Ureter (tissue), 1 donor: ENCODE data around the gene CDCA5. TPM values are rescaled to one million over a fixed set of nuclear protein-coding genes. Genes with fewer than 3 reads are reported as not detected.

Experiments
- DNase-seq: peaks from one replicate; pipeline ENCODE4 v3.0.0-alpha.2; 2020; ENCODE audit warnings: low spot score
- total RNA-seq: library from RNA; stranded (reverse); gene quantifications from one replicate; pipeline ENCODE4 v1.2.4, GENCODE V29; 2023
- donor health status: DM: yes; HTN: yes; CAD: no.

CDCA5 gene
- total RNA-seq, 1 donor from 2014 or later: 1.9 TPM

DNA sequence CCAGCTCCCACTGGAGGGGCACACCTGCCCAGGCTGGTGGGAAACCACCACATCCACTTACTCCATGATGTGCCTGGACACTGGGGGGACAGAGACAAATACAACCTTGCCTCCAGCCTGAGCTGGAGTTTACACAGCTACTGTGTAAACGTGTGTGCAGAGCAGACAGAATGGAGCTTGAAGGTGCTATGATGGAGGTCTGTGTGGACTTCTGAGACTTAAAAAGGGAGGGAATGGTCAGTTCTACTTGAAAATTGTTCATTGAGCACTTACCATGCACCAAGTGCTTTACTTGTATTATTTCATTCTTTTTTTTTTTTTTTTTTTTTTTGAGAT, 11.2 kb downstream of the CDCA5 start:
- no peak for DNase-seq

DNA sequence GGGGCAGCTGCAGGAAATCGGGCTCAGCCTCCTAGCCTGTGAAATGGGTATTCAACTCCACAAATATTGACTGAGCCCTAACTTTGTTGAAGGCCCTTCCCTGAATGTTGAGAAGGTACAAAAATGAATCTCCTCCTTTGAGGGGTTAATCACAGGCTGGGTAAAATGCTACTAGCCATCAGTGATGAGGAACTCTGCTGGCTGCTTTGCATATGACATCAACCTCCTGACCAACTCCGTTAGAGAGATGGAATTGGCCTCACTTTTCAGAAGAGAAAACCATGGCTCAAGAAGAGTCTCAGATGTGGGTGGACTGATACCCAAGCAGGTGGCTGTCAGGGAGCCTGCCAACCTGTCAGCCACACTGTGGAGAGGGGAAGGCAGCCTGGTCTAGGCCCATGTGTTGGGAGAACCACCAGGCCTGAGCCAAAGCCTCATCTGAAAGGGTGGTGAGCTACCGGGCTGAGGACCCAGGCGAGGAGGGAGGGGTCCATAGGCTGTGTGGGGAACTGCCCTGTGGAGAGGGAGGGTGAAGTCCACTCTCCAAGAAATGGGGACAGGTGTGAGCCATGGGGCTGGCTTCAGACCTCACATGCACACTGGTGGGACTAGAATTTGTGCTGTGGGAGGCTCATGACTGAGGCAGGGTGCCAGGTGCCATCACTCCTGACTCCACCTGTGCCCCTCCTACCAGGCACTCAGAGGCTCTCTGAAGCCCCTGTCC, 11.8 kb downstream of the CDCA5 start:
- no peak for DNase-seq

DNA sequence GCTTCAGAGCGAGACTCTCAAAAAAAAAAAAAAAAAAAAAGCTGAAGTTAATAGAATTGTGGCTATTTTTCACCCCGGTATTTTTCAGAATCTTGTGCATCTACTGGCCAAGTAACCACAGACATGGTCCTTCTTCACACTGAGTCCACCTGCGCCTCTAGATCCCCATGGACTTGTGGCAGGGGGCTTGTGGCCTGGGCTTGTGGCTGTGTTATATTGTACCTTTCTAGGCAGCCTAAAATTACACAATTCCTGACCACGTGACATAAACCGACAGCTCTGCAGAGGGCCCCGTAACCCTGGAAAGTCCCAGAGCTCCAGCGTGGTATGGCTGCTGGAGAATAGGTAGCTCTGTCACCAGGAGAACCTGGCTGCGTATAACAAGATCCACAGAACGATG, 14.6 kb downstream of the CDCA5 start:
- no peak for DNase-seq

DNA sequence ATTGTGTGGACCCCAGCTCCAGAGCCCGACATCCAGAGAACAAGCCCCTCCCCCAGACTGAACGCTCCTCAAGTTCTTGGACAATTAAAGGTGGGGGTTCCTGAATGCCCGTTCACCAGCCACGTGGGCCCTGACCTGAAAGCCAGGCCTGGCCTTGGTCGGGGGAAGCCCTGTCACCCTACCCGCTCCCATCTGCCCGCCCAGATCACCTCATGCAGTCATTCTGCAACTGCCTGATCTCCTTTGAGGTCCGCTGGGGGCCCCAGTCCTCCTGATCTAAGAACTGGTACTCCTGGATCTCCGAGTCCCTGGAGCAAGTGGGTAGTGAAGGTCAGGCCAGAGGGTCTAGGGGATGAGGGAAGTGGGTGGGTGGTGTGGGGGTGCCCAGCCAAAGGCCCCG, 16.4 kb downstream of the CDCA5 start:
- DNase-seq: no peak

DNA sequence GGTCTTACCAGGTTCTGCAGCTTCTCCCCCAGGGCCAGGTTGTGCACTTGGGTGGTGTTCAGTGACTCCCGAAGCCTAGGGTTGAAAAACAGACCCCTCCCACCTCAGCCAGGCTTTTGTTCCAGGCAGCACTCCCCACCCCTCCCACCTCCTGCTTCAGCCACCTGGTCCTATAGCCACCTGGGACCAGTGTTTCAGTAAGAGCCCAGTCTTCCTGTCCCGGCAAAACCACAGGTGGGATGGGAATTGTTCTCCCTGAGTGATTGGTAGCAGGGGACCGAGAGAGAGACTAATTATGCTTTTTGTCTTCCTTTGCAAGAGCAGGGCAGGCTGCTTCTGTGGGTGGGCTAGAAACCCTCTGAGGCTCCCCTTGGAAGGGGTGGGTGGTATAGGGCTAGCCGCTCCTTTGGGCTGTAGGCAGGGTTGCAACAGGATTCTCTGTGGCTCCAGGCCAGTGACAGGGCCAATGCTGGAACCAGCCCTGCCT, 17.0 kb downstream of the CDCA5 start:
- DNase-seq: no peak

DNA sequence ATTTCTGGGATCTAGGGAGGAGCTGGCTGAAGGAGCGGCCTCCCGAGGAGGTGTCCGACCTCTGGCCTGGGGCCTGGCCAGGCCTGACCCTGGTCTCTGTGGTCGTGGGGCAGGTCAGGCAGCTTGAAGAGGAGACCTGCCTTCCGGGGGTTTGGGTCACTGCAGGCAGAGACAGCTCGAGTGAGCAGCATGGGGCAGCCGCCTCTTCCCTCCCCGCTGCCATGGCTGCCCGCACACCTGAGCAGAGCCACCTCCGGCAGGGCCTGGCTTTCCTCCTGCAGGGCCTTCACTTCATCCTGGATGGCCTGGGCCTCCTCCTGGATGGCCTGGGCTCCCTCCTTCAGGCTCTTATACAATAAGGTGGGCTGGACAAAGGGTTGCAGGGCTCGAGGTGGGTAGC, 17.5 kb downstream of the CDCA5 start:
- no peak for DNase-seq

DNA sequence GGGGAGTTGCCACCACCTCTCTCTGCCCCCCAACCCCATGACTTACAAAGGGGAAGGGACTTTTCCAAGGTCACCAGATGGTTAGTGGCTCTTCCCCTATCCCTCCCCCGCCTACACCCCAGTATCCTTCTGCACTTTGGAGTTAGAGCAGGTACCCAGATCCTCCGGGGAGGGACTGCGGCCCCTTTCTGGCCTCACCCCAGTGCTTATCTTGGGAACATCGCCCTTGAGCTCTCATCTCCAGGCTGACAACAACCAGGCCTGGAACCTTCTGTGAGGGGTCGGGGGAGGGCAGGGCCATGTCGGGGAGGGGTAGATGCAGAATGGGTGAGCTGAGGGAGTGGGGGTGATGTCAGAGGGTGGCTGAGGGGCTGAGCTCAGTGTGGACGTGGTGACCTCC, 18.0 kb downstream of the CDCA5 start:
- DNase-seq: no peak

DNA sequence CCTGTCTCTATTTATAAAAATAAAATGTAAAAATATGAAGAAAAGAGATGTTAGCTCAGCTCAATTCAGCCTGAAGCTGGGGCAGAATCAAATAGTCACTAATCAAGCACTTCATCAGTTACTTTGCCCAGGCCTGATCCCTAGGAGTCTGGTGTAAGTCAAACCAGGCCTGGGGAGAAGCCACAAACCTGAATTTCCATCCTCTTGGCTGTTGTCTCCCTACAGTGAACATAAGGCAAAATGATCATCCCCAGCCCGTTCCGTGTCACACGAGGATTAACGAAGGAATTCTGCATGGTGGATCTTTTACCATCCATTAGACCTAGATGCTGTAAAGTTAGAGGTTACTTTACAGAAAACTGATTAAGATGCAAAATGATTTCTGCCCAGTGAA, 19.0 kb downstream of the CDCA5 start:
- DNase-seq: no peak

DNA sequence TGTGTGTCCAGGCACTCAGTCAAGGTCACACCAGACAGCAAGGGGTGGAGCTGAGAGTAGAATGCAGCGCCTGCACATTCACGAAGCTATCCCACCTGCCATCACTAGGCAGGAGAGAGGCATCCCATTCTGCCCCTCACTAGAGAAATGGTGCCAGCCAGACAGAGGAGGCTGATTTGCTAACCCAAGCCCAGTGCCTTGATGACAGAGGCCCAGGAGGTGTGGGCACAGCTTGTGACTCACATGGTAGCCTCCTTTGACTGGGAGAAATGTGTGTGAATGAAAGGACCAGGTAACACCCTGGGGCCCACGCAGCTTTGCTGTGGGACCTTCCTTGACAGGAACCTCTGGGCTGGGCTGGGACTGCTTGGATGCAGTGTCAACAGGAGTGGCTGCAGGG, 20.3 kb downstream of the CDCA5 start:
- DNase-seq: no peak

DNA sequence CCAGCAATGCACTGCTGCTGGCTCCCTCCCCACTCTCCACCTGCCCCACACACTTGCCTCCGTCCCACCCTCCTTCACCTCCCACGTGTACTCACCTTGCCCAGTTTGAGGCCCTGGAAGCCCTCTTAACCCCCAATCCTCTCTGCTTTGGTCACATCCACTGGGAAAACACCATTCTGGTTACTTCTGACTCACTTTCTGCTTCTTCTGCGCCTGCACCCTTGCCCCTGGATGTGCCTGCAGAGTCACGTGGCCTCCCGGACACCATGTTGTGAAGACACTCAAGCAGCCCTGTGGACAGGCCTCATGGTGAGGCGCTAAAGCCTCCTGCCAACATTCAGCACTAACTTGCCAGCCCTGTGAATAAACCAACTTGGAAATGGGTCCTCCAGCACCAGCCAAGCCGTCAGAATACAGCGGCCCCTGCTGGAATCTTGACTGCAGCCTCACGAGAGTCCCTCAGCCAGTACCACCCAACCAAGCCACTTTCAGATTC, 22.9 kb downstream of the CDCA5 start:
- no peak for DNase-seq

DNA sequence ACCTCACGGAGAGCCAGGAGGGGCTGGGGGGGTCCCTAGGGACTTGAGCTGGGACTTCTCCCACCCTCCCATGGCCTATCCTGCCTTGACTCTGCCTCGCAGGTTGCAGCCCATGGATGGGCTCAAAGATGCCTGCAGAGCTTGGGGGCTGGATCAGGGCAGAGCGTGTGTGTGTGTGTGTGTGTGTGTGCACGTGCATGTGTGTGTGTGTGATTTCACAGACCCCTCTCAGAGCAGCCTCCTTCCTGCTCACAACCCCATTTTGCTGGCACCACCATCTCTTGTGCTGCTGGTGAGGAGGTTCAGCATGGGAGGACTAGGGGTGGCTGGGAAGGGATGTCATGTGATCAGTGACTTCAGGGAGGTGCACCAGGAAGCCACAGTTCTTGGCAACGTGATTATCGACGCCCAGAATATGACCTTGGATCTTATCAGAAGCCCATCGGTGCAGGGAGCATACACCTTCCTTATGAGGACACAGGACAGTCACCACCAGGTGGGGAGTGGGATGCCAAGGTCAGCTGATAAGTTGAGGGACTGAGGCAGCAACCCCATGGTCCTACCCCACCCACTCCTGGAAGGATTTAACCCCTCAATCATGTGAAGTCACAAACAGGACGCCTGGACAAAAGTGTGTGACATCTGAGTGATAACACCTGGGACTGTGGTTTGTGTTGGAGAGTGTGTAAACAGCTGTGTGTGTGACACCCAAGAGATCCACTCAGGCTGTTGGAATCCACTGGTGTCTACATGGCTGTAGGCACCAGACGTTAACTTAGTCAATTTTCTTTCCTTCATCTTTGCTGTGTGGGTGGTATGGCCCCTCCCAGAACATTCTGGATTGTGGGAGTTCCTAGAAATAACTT, 23.6 kb downstream of the CDCA5 start:
- no peak for DNase-seq

DNA sequence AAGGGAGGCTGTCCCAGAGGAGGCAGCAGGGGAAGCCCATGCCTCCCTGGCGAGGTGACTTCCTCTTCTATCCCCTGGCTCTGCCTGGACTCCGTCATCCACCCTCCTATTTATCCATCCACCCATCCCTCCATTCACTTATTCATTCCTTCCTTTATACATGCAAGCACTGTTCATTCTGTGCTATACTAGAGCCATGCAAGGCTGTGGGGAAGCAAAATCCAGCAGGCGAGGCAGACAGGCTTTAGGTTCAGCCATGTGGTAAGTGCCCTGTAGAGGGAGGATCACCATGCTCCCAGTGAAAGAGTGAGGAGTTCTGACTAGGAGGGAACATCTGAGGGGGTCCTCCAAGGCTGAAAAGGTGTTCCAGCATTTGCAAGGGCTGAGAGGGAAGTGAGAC, 24.3 kb downstream of the CDCA5 start:
- DNase-seq: no peak

DNA sequence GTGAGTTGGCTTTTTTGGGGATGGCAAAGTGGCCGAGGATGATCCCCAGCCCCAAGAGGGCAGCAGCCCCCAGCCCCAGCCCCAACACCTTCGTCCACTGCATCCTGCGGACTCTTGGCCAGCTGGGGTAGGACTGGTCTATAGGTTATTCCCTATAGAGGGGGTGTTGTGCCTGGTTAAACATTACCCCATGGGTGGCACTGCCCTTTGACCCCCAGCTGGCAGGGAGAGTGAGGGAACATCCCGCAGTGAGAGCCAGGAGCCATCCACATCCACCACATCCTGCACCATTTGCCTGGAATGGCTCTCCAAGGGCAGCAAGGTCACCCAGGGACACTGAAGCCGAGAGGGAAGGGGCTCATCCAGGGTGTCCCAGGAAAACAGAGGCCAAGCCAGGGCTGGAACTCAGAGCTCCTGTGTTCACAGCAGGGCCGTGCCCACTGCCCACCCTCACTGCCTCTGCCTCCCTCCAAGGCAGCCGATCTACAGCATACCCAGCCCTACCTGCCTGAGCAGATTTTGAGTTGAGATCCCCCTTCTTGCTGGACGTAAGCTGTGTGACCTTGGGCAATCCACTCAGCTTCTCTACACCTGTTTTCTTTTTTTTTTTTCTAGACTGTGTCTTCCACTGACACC, 25.3 kb downstream of the CDCA5 start, which contains the start of gene NAALADL1:
Gene NAALADL1, minus strand, starts transcription at position 135 of the 636 bp plus-strand sequence. Its CDS starts 32 bp downstream, at position 103.
- DNase-seq: no peak

DNA sequence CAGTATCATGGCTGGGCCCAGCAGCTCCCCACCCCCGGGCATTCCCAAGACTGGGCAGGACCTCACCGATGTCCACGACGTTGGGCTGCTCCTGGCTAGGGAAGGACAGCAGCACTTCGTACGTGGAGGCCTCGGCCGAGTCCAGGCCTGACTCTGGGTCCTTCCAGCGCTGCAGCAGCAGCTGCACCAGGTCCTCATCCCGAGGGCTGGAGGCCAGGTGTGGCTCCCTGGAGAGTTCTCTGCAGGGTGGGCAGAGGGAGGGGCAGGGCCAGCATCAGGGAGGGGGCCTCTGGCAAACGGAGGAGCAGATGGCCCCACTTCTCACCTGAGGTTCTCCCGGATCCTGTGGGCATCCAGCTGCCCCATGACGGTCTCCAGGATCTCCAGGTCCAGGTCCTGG, 25.8 kb downstream of the CDCA5 start:
- no peak for DNase-seq

DNA sequence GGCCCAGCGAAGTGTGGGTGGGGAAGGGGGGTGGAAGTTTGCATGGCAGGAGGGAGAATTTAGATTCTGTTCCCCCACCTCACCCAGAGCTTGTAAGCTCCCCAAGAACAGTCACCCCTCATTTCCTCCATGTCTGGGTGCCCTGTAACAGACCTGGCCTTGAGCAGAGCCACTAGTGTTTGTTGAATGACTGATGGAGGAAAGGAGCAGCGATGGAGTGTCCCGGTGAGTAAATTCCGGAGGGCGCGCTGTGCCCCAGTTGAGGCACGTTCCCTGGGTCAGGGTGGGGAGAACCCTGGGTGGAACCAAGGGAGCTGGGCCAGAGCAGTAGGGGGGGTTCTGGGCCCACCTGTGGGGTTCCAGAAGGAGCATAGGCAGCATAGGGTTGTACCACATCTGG, 26.3 kb downstream of the CDCA5 start:
- no peak for DNase-seq

DNA sequence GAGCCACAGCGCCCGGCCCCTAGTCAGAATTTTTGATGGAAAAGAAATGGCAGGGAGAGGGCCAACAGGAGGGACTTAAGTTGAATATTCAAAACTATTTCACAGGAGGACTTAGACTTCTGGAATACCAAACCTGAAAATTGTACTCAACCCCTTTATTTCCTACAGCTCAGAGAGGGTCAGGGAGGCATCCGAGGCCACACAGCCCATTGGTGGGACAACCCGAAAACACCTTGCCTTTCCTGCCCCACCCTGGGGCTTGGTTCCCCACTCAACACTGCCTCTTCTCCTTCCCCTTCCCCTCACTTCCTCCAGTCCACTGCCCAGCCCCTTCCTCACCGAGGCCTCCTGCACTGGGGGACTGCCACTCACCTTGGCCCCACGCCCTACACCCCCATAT, 26.8 kb downstream of the CDCA5 start:
- no peak for DNase-seq

DNA sequence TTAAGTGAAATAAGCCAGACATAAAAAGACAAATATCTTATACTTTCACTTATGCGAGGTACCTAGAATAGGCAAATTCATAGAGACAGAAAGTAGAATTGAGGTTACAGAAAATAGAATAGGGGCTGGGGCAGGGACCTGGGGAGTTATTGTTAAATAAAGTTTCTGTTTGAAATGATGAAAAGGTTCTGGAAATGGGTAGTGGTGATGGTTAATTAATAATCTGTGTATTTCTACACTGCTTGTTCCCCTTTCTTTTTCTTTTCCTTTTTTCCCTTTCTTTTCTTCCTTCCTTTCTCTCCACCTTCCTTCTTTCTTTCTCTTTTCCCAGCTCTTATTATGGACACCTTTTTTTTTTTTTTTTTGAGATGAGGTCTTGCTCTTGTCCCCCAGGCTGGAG, 28.3 kb downstream of the CDCA5 start:
- no peak for DNase-seq

DNA sequence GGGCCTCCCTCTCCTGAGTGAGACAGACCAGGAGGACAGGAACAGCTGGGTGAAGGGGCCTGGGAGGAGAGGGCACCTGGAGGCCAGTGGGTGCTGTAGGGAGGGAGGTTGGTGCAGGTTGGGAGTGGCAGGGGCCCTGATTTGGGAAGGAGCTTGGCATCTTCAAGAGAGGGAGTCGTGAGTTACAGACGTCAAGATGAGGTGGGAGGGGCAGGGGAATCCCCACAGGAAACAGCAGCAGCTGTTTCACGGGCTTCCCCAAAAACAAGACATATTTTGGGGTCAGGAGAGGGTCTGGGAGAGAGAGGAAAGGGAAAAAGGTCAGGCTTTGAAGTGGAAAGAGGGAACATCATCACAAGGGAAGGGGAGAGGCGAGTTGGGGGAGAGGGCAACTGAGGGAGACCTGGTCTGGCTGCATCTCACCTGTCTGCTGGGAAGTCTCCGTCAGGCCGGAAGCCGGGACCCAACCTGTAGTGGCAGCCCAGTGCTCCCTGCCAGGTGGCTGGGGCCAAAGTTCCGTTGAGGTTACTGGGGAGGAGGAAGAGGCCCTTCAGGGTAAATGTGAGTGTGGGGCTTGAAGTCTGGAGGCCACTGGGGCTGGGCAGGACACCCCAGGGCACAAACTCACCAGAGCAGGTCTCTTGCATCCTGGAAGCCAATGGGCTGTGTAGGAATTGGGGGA, 29.9 kb downstream of the CDCA5 start:
- DNase-seq: no peak

DNA sequence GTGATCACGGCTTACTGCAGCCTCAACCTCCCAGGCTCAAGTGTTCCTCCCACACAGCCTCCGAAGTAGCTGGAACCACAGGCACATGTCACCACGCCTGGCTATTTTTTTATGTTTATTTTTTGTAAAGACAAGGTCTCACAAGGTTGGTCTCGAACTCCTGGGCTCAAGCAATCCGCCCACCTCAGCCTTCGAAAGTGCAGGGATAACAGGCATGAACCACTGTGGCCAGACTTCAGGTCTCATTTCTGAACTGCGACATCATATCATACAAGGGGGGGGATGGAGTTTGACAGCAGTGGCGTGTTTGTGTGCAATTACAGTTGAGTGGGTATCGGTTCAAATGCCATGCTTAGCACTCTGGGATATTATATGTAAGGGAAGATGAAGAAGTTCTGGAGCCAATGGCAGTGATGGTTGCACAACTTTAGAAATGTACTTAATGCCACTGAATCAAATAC, 32.4 kb downstream of the CDCA5 start:
- no peak for DNase-seq

DNA sequence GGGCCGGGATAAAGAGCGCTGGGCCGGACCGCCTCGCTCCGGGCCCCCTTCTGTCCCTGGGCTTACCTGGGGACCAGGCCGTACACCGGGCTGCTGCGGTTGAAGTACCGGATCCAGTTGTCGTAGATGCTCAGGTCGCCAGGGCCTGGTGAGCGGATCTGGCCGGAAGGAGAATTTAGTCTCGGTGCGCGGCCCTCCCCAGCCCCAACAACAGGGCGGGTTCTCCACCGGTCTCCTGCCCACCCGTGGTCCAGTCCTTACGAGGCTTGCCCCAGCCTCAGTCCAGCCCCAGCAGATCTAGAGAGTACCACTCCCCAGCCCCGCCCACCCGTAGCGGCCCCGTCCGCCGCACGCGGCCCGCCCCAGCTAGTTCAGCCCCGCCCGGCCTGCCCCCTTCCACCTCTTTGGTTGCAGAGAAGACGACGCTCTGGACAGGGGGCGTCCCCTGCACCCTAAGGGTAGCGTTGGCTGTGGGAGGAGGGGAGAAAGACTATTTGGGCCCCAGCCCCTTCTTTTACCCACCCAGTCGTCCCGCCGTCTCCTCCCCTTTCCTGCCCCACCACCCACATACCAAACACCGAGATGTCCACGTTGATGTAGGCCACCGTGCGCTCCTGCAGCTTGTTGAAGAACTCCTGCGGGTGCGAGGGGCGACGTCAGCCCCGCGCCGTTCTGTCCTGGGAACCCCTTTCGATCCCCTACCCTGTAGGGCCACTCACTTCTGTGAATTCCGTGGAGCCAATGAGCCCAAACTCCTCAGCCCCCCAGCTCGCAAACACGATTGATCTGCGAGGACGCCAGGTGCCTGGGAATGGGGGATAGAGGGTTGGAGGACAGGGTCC, 36.0 kb downstream of the CDCA5 start:
- no peak for DNase-seq

DNA sequence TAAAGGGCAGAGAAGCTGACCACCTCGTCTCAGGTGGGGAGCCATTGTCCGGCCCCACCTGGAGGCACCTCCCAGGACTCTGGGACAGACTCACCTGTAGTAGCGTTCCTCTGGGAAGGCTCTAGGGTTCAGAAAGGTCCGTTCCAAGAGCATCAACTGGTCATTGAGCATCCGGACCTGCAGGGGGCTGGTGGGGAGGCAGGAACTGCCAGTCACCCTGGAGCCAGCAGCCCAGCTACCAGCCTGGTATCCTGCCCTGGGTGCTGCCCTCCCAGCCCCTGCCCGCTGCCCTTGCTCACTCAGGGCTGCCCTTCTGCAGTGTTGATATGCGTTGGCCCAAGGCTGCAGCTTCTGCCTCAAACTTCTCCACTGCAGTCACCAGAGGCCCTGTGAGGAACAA, 38.1 kb downstream of the CDCA5 start:
- DNase-seq: no peak
